Measurements from ENCODE around the gene PLEKHM2.
A peak's percentile ranks its signal among the peaks of the same experiment; 100 is the strongest.
"Not testable (repeated sequence)": the region's sequence is repeated elsewhere in the genome, so short reads cannot be mapped to it uniquely, and the experiment has no call there.

The PLEKHM2 gene, protein sequence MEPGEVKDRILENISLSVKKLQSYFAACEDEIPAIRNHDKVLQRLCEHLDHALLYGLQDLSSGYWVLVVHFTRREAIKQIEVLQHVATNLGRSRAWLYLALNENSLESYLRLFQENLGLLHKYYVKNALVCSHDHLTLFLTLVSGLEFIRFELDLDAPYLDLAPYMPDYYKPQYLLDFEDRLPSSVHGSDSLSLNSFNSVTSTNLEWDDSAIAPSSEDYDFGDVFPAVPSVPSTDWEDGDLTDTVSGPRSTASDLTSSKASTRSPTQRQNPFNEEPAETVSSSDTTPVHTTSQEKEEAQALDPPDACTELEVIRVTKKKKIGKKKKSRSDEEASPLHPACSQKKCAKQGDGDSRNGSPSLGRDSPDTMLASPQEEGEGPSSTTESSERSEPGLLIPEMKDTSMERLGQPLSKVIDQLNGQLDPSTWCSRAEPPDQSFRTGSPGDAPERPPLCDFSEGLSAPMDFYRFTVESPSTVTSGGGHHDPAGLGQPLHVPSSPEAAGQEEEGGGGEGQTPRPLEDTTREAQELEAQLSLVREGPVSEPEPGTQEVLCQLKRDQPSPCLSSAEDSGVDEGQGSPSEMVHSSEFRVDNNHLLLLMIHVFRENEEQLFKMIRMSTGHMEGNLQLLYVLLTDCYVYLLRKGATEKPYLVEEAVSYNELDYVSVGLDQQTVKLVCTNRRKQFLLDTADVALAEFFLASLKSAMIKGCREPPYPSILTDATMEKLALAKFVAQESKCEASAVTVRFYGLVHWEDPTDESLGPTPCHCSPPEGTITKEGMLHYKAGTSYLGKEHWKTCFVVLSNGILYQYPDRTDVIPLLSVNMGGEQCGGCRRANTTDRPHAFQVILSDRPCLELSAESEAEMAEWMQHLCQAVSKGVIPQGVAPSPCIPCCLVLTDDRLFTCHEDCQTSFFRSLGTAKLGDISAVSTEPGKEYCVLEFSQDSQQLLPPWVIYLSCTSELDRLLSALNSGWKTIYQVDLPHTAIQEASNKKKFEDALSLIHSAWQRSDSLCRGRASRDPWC

DNA sequence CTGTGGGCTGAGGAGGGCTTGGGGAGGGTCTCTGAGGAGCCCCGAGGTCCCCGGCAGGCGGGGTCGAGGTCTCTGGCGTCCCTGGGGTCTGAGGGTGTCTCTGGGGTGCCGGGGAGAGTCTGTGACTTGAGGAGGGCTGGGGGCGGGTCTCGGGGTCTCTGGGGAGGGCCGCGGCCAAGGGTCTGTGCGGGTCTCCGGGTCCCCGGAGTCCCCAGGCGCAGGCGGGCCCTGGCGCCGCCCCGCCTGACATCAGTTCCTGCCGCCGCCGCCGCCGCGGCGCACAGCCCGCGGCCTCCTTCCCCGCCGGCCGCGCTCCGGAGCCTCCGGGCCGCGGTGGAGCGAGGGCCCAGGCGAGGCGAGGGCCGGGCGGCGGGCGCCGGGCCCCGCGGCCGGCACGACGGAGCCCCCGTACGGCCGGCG is at the start of gene PLEKHM2:
Gene PLEKHM2, plus strand, starts transcription at position 279 of the 420 bp plus-strand sequence. CDS start 239 bp downstream, outside the sequence.
- peak; percentile 62 for DNase-seq

DNA sequence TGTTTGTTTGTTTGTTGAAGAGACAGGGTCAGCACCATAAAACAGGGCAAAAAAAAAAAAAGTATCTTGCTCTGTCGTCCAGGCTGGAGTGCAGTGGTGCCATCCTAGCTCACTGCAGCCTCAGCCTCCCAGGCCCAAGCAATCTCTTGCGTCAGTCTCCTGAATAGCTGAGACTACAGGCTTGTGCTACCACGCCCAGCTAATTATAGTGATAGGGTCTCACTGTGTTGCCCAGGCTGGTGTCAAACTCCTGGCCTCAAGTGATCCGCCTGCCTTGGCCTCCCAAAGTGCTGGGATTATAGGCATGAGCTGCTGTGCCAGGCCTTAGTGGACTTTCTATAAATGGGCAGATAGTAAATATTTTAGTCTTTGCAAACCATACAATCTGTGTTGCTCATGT is 47.7 kb upstream of the PLEKHM2 start:
- DNase-seq = no peak

GRCh38 chr1:15637826-15638225 is 46.3 kb upstream of the PLEKHM2 start:
- no peak for DNase-seq

DNA sequence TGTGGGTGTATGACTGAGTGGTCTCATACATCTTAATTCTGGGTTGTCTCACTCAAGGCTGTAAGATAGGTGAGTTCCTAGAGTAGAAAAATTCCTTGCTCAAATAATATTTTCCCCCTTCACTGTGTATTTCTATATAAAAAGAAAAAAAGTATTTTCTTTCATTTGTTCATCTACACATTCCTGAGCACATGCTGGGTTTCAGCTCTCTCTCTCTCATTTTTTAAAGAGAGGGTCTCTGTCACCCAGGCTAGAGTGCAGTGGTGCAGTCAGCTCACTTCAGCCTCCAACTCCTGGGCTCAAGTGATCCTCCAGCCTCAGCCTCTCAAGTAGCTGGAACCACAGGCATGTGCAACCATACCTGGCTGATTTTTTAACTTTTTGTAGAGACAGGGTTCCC is 44.9 kb upstream of the PLEKHM2 start:
- no peak for DNase-seq

DNA sequence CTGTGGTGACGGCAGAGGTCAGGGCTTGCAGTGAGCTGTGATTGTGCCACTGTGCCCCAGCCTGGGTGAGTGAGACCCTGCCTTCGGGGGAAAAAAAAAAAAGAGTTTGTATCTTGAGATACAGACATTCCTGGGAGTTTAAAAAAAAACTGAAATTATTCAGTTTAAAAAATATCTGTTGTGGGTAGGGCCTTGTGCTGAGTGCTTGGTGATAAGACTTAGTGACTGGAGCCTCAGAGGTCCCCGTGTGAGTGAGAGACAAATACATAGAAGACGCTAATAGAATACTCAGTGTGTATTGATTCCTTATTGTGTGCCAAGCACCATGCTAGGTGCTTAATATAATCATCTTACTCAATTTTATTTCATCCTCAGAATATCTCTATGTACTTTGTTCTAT is 44.2 kb upstream of the PLEKHM2 start:
- no peak for DNase-seq

DNA sequence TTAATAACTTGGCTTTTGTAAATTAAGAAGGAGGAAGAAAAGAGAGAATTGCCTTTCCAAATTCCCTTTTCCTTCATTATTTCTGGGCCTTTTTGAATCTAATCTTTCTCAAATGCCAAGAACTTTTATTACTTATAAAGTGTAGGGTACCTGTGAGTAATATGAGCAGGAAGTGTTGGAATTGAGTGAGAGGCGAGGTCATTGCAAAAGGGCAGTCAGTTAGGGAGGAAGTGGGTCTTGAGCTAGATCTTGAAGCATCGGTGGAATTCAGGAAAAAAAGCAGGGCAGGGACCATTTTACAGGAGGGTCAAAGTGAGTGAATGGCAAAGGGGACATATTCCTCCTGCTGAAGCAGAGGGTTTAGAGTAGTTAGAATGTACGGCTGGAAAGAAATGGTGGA is 43.5 kb upstream of the PLEKHM2 start:
- DNase-seq = no peak

GRCh38 chr1:15649937-15650336 is 34.2 kb upstream of the PLEKHM2 start:
- no peak for DNase-seq

DNA sequence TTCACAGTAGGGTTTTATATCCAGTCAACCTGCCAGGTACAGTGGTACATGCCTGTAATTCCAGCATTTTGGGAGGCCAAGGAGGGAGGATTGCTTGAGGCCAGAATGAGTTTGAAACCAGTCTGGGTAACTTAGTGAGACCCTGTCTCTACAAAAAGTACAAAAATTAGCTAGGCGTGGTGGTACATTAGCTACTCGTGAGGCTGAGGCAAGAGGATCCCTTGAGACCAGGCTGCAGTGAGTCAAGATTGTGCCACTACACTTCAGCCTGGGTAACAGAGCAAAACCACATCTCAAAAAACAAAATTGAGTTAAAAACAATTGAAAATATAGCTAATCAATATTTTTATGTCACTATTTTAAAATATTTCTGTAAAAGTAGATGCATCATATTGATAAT is 33.7 kb upstream of the PLEKHM2 start:
- DNase-seq = no peak

DNA sequence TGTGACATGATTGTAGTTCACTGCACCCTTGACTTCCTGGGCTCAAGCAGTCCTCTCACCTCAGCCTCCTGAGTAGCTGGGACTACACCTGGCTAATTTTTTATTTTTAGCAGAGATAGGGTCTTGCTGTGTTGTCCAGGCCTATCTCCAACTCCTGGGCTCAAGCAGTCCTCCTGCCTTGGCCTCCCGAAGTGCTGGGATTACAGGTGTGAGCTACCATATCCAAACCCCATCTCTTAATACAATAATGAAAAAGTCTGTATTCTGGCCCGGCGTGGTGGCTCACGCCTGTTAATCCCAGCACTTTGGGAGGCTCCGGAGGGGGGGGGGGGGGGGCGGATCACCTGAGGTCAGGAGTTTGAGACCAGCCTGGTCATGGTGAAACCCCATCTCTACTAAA is 32.0 kb upstream of the PLEKHM2 start:
- DNase-seq = not testable (repeated sequence)

- no peak for DNase-seq
Observed at GRCh38 chr1:15654091-15654690, 29.9 kb upstream of the PLEKHM2 start.

DNA sequence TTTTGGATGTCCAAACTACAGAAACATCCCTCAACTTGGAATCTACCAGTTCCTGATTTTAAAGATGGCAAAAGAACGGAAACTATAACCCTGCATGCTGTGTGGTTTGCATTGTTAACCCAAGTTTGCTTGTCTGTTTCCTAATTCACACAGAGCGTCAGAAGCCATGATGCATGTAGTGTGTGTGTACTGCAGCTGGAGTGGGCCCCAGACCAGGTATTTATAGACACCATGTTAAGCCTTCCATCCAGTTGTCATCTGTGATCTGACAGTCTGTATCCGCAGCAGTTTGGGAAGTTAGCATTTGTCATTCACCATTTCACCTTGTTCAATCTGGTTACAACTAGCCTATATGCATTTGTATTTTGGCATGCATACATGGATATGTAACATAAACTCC is 27.7 kb upstream of the PLEKHM2 start:
- no peak for DNase-seq

- DNase-seq = no peak
Observed at GRCh38 chr1:15657021-15657420, 27.1 kb upstream of the PLEKHM2 start.

DNA sequence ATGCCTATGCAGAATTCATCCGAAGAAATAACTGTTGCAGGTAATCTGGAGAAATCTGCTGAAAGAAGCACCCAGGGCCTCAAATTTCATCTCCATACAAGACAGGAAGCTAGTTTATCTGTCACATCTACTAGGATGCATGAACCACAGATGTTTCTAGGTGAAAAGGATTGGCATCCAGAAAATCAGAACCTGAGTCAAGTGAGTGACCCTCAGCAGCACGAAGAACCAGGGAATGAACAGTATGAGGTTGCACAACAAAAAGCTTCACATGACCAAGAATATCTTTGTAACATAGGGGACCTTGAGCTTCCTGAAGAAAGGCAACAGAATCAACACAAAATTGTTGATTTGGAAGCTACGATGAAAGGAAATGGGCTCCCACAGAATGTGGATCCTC is 24.0 kb upstream of the PLEKHM2 start:
- DNase-seq = no peak

DNA sequence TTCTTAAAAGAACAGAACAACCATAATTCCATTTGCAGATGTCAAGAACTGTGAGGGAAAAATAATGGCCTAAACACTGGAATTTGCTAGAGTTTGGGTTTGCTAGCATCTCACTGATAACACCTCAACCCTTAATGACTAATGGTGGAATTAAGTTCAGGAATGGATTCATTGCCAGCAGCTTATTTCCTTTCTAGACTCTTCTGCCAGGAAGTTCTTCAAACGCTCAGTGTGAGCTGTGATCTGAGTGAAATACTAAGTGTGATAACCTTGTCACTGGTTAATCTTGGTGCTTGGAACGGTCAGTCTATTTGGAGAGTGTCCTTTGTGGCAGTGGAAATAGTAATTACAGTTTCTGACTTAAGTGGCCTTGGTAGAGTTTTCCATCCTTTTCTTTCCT is 21.6 kb upstream of the PLEKHM2 start:
- DNase-seq = no peak

DNA sequence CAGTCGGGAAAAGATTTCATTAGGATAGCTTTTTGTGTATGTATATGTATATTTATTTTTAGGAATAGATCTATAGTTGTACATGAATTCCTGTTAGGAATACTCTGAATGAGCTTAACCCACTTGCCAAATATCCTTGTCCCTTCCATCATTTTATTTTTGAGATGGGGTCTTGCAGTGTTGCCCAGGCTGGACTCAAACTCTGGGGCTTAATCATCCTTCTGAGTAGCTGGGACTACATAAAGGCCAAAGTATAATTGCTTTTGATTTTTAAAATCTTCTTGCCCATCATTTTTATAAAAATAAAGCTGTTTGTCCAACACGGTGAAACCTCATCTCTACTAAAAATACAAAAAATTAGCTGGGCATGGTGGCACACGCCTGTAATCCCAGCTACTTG is 20.2 kb upstream of the PLEKHM2 start:
- DNase-seq = no peak

GRCh38 chr1:15667362-15667761 is 16.8 kb upstream of the PLEKHM2 start:
- no peak for DNase-seq

- DNase-seq = no peak
Observed at GRCh38 chr1:15668089-15668754, 15.9 kb upstream of the PLEKHM2 start.

DNA sequence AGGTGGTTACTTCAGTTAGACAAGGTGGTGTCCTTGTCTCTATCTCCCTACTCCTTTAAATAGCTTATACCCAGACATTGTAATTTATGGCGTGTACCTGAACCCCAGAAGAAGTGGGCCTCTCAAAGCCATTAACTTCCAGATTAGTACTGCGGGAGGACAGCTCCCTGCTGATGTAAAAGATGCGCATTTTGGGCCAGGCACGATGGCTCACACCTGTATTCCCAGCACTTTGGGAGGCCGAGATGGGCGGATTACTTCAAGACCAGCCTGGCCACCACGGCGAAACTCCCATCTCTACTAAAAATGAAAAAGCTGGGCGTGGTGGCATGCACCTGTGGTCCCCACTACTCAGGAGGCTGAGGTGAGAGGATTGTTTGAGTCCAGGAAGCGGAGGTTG is 15.0 kb upstream of the PLEKHM2 start:
- DNase-seq = no peak

DNA sequence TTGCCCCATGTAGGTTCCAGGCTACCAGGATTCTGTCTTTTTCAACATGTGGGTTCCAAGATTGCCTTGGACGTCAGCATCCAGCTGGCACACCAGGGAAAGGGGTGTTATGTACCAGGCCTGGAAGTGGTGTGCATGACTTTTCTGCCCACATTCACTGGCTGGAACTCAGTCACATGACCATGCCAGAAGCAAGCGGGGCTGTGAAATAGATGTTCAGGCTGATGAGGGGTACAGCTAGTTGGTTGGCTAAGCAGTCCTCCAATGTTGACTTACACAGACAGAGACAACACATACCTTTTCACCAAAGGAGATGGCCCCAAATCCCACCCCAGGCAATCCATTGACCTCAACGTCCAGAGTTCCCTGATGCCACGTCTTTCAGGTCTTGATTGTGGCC is 14.3 kb upstream of the PLEKHM2 start:
- no peak for DNase-seq

DNA sequence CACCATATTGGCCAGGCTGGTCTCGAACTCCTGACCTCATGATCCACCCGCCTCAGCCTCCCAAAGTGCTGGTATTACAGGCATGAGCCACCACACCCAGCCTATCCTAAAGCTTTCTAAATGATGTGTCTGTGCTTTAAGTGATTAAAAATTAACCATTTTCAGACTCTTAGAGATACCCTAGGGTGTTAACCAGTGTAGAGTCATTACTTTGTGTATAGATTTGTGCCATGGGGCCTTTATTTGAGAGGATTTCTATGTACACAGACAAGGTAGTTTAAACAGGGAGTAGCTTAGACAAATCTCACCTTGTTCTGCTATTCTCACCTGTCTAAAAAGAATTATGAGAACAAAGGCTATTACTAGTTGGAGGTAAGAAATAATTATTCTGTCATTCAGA is 12.7 kb upstream of the PLEKHM2 start:
- DNase-seq = no peak

DNA sequence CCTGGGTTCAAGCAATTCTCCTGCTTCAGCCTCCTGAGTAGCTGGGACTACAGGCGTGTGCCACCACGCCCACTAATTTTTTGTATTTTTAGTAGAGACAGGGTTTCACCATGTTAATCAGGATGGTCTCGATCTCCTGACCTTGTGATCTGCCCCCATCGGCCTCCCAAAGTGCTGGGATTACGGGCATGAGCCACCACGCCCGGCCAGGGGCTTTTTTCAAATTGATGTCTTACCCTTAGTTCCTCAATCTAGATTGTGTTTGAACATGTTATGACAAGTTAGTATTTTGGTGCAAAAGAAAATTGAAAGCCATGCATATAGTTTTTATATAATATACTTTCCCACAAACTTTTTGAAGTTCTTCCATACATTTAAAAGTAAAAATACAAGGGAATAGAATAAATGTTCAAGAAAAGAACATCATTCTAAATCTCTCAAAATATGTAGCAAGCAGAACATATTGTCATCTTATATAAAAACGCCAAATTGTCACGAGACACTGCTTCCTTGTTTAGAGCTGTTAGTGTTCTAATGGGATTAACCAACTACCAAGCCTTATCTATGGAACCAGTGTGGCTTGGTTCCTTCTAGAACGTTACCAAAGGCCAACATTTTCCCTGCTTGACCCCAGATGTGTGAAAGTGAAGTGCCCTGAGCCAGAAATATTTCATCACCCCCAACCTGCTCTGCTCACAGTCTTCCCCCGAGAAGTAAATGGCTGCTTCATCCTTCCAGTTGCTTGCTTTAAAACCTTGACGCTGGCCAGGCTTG is 9.5 kb upstream of the PLEKHM2 start:
- no peak for DNase-seq

GRCh38 chr1:15676010-15676409 is 8.1 kb upstream of the PLEKHM2 start:
- DNase-seq = no peak

All from stimulated activated CD4-positive, alpha-beta T cell treated with anti-CD3 and anti-CD28 coated beads, Interleukin-15, amount 100 ng/mL, for 24 hours (primary cell).